ENCODE measurements around the gene FAM124B. TPM values are rescaled to one million over a fixed set of nuclear protein-coding genes. Genes with fewer than 3 reads are reported as not detected.
"Not testable (repeated sequence)": the region's sequence is repeated elsewhere in the genome, so short reads cannot be mapped to it uniquely, and the experiment has no call there.

The FAM124B gene
- total RNA-seq, 4 donors from 2014 or later, result 0.30 to 5.2 (median 1.1) TPM

GRCh38 chr2:224389317-224389716 lies 12.6 kb downstream of the FAM124B start:
- H3K9me3 ChIP-seq, result no peaks in the 10 kb centered on the region
- no peak overlapping the region for H3K4me3 ChIP-seq
- DNase-seq (ENCODE audit: low spot score in 2 of 2), result no peak
- WGBS, result 76% methylated on average over 5 of the region's 5 CpGs
- no peaks in the 10 kb centered on the region for H3K27me3 ChIP-seq
- TF ChIP-seq POLR2A (IDR thresholded peaks at IDR 0.05), result no peak
- TF ChIP-seq POLR2AphosphoS5 (IDR thresholded peaks at IDR 0.05), result no peak
- no peaks in the 10 kb centered on the region for H3K36me3 ChIP-seq
- H3K27ac ChIP-seq, result no peak overlapping the region
- no peaks in the 10 kb centered on the region for H3K4me1 ChIP-seq

DNA sequence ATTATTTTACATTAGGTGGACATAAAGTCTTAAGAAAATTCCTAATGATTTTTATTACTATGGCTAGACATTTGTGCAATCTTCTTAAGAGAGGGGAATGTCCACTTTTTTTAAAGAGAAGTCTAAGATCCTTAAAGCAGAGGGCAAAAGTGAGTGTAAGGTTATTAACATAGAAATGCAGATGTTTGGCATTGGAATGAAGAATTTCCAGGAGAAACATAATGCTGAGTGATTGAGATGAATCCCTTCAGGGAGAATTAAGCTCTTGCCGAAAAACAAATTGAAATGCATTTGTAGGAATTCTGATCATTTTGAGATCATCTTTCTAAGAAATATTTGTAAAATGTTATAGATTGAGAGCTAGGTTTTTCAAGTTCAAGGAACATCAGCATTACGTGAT lies 15.0 kb downstream of the FAM124B start:
- no peak overlapping the region for H3K4me3 ChIP-seq
- 83% methylated on average over 2 of the region's 2 CpGs for WGBS
- no peak for TF ChIP-seq EP300 (IDR thresholded peaks at IDR 0.05)
- TF ChIP-seq POLR2AphosphoS5 (IDR thresholded peaks at IDR 0.05), result no peak
- TF ChIP-seq POLR2A (IDR thresholded peaks at IDR 0.05), result no peak
- no peak for TF ChIP-seq CTCF (IDR thresholded peaks at IDR 0.05)
- H3K4me1 ChIP-seq, result no peaks in the 10 kb centered on the region
- H3K36me3 ChIP-seq, result no peaks in the 10 kb centered on the region
- H3K27me3 ChIP-seq, result no peaks in the 10 kb centered on the region
- H3K9me3 ChIP-seq, result no peaks in the 10 kb centered on the region
- no peak for DNase-seq (ENCODE audit: low spot score in 2 of 2)
- H3K27ac ChIP-seq, result no peak overlapping the region

GRCh38 chr2:224382973-224383555 lies 18.8 kb downstream of the FAM124B start:
- Histone ChIP-seq H3K4me1 (peaks cover 18% of the 10 kb centered on the region), H3K27ac (no peak overlapping the region), H3K27me3 (no peaks in the 10 kb centered on the region), H3K36me3 (no peaks in the 10 kb centered on the region), H3K9me3 (no peaks in the 10 kb centered on the region), H3K4me3 (no peak overlapping the region)
- TF ChIP-seq EP300 (IDR thresholded peaks at IDR 0.05), result no peak
- WGBS, result 92% methylated on average over 9 of the region's 9 CpGs
- DNase-seq (ENCODE audit: low spot score in 2 of 2), result no peak

- H3K27ac ChIP-seq; H3K27me3 ChIP-seq; H3K4me3 ChIP-seq; DNase-seq (ENCODE audit: low spot score in 2 of 2); H3K9me3 ChIP-seq; H3K36me3 ChIP-seq: not testable (repeated sequence)
- WGBS, result 88% methylated on average over 2 of the region's 2 CpGs
- H3K4me1 ChIP-seq, result peaks cover 21% of the 10 kb centered on the region
Measured at GRCh38 chr2:224382280-224382647, 19.6 kb downstream of the FAM124B start.

- 80% methylated on average over 6 of the region's 6 CpGs for WGBS
Measured at GRCh38 chr2:224381521-224382279, 20.2 kb downstream of the FAM124B start.

GRCh38 chr2:224379986-224380385 lies 21.9 kb downstream of the FAM124B start:
- Histone ChIP-seq H3K36me3 (no peaks in the 10 kb centered on the region), H3K27ac (peak overlapping the region; percentile 20), H3K4me1 (peaks cover 23% of the 10 kb centered on the region), H3K27me3 (no peaks in the 10 kb centered on the region), H3K9me3 (no peaks in the 10 kb centered on the region), H3K4me3 (no peak overlapping the region)
- no peak for DNase-seq (ENCODE audit: low spot score in 2 of 2)
- 75% methylated on average over 1 of the region's 1 CpG for WGBS
- TF ChIP-seq POLR2AphosphoS5 (IDR thresholded peaks at IDR 0.05) (no peak), CTCF (IDR thresholded peaks at IDR 0.05) (no peak), POLR2A (IDR thresholded peaks at IDR 0.05) (no peak), EP300 (IDR thresholded peaks at IDR 0.05) (no peak)

More at GRCh38 chr2:224381521-224382279, 20.2 kb downstream of the FAM124B start:
- Histone ChIP-seq H3K36me3 (no peaks in the 10 kb centered on the region), H3K9me3 (no peaks in the 10 kb centered on the region), H3K27me3 (no peaks in the 10 kb centered on the region), H3K27ac (no peak overlapping the region), H3K4me1 (peaks cover 23% of the 10 kb centered on the region), H3K4me3 (no peak overlapping the region)
- no peak for TF ChIP-seq POLR2AphosphoS5 (IDR thresholded peaks at IDR 0.05)
- DNase-seq (ENCODE audit: low spot score in 2 of 2), result no peak

GRCh38 chr2:224379172-224379571 lies 22.7 kb downstream of the FAM124B start:
- no peaks in the 10 kb centered on the region for H3K9me3 ChIP-seq
- no peak for DNase-seq (ENCODE audit: low spot score in 2 of 2)
- H3K27me3 ChIP-seq, result no peaks in the 10 kb centered on the region
- no peak overlapping the region for H3K27ac ChIP-seq
- peaks cover 23% of the 10 kb centered on the region for H3K4me1 ChIP-seq
- H3K36me3 ChIP-seq, result no peaks in the 10 kb centered on the region
- H3K4me3 ChIP-seq, result no peak overlapping the region
- TF ChIP-seq POLR2AphosphoS5 (IDR thresholded peaks at IDR 0.05) (no peak), EP300 (IDR thresholded peaks at IDR 0.05) (no peak), POLR2A (IDR thresholded peaks at IDR 0.05) (no peak), CTCF (IDR thresholded peaks at IDR 0.05) (no peak)
- 78% methylated on average over 4 of the region's 4 CpGs for WGBS

All from suprapubic skin (tissue), 4 donors.